ENCODE data around the gene LRRC8D.

The LRRC8D gene

DNA sequence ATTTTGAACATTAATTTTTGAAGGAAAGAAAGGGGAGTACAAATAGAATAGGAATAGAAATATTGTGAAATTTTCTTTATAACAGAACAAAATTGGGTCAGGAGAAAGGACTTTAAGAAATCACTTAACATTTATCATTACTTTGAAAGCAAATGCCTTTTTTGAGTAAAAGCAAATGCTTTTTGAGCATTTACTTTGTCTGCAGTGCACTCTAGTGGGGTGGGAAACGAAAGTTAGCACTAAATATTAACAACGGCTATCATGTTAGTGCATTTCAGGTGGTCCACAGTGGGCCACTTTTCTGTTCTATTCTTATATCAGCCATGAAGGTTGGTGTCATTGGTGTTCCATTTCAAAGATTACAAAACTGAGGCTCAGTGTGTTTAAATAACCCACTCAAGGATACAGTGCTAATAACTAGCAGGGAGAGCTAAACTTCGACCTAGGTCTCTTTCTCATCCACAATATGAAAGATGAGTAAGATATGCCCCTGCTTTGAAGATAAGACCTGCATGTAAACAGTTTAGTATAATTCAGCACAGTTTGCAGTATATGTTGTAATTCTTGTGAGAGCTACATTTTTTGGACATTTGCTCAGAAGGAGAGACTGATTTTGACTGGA, 13.4 kb downstream of the LRRC8D start:
- no peak for DNase-seq

DNA sequence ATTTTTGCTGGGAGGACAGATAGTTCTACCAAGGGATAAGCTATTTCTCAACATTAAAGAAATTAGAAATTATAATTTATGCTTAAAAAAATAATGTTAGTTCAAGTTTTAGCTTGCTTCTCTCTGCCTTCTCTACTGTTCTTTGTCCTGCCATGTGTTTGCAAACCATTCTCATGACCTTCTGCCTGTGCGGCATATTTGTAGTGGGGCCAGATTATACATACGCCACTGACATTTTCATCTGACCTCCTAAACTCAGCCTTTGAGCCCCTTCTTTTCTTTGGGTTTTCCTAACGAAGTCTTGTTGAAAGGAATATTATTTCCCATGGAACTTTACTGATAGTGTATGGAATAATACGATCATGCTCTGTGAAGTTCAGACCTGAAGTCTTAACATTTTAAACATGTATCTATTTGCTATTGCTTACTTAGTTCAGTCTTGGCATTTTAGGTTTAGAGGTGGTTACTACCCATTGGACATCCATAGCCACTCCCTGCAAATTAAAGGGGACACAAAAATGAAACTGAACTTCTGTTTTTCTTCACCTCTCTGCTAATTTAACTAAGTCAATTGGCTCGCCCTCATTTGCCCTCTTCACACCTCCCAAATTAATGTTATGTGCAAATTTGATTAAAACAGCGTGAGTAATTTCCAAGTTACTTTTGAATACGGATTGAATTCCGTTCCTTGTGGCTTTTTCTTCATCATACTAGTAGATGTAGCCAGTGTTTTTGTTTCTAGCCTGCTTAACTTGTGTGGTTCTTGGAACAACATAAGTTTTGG, 15.6 kb downstream of the LRRC8D start:
- DNase-seq = no peak

DNA sequence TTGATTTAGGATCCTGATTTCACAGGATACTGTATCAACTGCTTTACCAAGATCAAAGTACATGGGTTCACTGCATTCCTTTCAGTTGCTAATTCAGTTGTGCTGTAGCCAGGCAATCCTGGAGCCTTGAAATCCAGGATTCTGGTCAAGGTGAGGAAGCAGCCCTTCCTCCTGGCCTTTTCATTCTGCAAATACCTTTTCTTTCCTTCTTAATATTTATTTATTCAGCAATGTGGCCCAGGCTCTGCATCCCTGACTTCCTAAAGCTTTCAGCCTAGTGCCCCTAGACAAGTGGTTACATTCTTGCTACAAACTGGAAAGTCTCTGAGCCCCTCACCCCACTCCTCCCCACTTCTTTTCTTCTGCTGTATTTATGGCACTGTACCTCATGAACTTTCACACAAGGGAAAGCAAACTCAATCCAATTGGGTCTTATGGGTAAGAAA, 16.2 kb downstream of the LRRC8D start:
- DNase-seq = no peak

DNA sequence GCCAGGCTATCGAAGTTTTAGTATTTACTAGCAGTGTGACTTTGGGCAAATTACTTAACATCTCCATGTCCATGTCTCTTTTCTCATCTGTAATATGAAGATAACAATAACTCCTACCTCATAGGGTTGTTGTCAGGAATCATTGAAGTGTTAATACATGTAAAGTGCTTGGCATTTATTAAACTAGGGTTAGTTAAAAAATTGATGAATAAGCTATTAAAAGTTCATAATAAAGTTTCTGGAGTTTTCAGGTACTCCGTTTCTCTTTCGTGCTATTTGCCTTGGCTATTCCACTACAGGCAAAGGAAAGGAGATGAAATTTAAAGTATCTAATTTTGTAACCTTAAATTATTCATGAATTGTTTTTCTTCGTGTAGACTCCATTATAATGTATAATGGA, 16.7 kb downstream of the LRRC8D start:
- DNase-seq = no peak

DNA sequence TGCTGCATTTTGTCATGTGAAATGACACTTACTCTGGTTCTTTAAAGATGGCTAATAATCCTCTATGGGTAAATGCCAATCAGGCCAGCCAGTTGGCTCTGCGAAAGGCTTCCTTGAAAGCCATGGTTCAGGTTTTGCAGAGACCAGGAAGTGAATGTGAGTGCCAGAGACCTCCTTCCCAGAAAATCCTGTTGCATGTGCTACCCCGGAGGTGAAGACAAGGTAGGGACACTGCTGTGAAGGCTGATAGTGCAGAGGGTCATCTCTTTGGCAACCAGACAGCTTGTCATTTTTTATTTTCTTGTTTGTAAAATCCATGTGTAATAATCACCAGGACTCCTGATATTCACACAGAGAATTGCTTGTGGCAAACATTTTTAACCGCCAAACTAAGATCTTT, 18.7 kb downstream of the LRRC8D start:
- no peak for DNase-seq

DNA sequence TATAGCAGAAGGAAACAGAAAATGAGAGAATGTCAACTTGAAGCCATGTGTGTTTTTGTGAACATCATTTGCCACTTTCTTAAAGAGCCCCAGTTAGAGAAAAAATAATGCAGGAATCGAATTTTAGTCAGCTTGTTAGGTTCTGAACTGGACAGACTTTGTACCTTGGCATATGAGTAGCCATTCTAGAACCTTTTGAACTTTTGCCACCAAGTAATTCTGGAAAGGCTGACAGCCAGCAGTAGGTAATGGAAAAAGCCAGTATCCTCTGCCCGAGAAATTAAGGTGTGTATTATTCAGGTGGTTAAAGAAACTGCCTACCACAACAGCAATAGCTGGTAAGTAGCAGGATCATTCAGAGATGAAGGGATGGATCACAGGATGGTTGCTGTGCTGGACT, 20.7 kb downstream of the LRRC8D start:
- DNase-seq = no peak

DNA sequence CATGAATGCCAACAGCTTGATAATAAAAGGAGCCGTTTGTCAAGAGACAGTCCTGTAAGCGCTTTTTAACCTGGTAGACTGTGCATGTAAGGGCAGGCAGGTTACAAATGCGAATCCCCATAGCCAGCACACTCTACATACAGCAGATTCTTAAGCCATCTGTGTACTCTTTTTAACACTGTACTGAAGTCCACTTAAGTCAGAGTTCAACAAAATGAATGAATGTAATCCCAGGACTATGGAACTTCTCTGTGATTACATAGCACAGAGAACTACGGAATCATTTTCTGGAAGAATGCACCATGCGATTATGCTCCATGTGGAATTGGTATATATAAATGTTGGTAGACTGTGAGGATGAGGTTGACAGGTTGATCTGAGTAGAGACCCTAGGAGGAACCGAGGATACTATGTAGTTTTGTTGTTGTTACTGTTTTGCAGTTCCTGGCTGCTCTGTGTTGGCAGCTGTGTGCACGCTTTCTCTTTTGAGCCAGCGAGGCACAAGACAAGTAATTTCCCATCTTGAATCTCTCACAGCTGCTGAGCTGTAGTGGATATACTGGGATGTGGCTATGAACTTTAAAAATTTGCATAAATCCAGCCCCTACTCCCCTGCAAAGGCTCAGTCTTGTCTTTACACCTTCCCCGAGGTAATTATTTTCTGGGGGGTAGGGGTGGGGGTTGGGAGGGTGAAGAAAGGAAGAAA, 21.9 kb downstream of the LRRC8D start:
- peak; percentile 27 for DNase-seq

DNA sequence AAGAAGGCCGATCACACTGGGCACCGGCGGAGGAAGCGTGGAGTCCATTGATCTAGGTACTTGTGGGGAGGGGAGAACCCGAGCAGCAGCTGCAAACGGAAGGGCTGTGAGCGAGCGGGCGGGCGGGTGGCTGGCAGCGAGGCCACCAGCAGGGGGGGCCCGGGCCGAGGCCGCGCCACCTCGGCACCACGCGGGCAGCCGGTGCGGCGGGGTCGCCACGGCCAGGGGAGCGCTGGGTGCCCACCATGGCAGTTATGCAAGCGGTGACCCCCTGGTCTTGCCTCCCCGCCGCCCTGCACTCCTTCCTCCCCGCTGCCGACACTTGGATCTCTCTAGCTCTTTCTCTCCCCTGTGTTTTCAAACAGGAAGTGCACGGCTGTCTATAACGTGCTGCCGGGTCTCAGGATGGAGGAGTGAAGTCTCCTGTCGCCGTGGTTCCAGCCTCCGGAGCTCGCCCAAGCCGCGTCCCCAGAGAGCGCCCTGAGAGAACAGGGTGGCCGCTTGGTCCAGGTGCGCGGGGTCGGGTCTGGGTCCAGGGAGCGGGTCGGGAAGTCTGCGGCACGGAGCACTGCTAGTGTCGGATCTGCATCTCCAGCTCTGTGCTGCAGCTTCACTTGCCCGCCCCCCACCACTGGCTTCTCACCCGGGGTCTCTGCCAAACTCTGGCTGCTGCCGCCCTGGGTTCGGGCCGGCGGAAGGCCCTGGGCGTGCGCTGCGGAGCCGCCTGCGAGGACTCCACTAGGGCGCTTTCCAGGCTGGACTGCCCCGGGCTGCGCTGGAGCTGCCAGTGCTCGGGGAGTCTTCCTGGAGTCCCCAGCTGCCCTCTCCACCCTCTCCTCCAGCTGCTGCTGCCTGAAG, 22.7 kb downstream of the LRRC8D start:
- peak; percentile 27 for DNase-seq

DNA sequence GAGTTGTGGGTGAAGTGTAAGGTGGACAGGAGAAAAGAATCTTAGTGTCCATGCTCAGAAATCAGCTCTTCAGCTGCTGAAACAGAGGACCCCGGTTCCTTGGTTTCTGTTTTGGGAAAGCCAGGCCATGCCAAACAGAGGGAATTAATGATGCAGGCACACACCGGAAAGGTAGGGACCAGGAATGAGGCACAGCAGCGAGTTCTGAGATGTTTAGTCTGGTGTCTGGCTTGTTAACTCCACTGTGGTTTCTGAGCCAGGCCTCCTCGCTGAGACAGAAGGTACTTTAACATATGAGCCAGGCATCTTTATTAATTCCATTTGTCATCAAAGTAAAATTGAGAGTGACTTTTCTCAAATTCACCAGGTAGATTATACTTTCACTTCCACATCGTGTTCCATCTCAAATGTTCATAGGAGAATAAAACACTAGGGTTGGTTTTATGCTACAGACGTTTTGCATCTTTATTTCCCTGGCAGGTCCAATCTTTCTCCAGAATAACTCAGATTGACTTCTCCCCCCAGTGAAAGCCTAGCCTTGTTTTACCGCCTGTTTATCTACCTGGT, 23.5 kb downstream of the LRRC8D start:
- no peak for DNase-seq

DNA sequence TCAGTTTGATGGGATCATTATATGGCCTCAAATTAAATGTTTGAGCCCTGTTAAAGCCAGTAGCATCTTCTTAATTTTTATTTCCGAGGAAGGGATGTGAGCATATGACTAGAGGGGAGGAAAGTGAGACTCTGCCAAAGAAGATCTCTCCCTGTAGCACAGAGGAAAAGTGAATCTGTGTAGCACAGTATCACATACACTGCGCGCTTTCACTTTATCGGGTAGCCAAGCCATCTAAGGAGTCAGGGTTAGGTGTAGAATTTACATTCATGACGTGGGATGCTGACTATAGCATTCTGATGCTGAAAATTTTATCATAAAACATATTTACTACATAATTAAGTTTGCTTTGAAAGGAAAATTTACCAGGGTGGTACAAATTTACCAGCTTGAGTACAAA, 24.0 kb downstream of the LRRC8D start:
- DNase-seq = no peak

DNA sequence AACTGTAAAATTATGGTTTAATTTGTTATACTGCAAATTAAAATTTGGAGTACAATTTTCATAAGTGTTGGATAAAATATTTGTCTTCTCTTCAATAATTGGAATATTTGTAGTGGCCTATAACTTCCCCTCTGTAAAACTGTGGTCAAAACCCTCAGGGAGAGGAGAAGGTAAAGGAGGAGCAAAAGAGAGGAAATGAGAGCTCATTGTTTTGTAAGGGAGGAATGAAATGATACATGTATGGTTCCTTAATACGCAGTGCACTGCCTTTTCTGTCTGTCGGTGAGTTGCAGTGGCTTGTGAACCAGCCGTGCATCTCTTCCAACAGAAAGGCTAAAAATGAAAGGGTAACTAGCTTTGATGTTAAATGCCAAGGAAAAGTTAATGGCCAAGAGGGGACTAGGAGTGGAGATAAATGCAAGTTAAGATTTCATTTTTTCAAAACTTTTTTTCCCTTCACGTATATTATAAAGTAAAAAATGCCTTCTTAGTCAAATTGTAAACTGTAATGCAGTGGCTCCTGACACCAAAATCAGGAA, 26.4 kb downstream of the LRRC8D start:
- DNase-seq = no peak

DNA sequence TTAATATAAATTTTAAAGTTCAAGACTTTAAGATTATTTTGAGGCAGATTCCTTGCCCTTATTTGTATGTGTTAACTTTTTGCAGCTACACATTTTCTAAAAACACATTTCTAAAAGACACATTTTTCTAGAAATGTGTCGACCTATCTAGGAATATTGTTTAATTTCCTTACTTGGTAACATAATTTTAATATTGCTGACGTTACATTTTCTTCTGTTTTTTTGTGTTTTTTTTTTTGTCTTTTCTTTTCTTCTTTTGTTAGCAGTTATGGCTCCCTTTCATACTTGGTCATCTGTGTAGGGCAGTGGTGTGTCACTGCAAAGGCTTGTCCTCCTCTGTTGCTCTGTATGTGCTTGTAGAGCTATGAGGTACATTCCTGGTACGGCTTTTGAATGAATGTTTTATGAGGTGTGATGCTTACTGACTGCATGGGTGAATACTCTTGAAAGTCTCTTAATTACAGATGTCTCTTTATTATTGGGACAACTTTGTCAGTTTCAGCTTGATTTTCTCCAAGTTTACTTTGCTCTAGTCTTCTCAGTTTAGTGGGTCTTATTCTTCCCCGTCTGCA, 30.1 kb downstream of the LRRC8D start:
- no peak for DNase-seq

DNA sequence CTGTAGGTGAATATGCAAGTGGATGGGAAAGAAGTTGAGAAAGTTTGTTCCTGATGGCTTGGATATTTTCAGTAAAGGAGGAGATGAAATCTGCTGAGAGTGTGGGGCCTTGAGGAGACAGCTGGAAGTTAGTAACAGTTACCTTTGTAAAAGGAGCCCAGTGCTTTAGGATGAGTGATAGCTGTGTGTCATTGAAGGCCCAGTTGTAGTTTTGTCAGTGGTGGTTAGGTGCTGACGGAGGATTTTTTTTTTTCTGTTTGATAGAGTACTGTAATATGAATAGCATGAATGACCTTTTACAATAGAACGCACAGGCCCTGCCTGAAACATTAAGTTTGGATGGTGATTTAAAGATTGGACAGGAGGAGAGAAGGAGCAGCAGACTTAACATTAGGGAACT, 33.3 kb downstream of the LRRC8D start:
- DNase-seq = no peak

DNA sequence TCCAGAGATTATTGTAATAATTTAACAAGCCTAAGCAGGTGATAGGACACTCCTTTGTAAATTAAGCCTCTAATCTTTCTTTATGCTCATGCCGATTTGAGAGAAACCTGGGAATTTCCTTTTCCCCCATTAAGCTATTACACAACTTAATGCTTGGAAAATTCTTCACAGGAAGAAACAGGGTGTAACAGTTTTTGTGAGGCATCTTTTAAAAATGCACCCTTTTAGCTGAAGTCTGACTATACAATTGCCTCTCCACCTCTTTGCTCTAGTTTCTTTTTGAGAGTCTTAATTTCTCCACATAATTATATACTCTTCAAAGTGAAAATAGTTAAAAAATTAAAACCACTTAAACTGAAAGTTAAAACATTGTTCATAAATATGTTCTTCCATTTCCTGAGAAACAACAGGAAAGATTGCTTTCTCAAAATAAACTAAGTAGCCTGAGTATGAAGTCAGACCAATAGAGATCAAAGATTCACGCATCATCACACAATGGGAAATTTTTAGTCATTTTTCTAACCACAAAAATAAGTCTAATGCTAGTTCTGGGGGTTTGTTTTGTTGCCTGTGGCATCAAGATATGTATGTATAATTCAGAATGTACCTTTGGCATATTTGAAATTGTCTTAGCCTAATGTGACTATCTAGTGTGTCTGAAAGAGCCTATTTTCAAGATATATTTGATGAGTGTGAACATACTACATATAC, 34.7 kb downstream of the LRRC8D start:
- DNase-seq = no peak

DNA sequence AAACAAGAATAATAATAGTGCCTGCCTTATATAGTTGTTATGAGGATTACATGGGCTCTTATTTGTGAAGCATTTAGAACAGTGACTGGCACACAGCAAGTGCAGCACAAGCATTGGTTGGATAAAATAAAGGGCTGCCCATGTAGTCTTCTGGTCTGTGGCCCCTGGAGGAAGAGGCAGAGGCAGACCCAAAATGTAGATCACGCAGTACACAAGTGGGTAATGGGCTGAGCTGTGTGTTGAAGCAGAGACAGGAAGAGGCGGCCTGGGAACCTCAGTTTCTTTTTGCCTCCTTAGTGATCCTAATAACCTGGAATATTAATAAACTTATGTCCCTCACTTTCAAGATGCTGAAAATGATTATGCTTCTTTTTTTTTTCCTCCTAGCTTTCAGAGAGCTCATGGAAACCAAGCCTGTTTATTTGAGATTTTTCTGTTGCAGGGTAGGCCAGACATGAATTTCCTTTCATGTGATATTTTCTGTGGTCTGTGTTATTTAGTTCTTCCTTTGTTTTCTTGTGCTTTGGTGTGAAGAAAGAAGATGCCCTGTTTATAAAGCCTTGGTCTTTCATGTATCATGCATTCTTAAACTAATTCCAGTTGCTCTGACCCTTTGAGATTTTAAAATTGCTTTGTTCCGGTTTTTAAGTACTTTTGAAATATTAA, 42.5 kb downstream of the LRRC8D start:
- DNase-seq = no peak

DNA sequence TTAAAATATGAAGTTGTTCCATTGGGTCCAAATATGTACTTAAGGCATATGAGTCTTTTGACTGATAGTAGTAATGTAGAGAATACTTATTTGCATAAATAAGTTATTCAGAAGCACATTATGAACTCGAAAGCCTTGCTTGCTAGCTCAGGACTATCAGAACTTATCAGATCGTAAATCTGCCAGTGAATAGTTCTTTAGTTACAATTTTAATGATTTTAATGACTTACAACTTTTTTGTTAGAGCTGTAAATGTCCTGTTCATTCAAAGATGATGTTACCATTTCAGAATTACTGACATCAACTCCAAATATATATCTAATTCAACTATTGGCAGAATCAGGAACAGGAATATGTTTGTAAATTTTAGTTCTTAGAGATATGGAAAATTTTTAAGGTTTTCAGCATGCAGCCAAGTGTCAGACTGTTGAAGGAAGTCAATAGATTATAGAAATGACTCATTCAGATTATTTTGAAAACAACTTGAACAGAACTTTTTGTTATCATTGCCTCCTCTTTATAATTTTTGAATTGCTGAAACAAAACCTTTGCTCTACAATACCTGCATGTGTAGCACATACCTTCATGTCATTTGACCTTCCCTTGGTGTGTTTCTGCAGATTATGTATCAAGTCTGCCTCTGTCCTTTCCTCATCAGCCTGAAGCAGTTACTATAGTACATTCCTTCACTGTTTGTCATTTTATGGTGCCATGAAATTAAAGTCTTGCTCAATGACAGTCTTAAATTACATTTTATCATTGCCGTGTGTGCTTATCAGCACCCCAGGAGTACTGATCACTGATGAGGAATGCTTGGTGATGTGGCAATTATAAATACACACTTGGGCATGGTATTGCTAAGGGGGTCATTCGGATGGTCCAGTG, 44.9 kb downstream of the LRRC8D start:
- DNase-seq = no peak

DNA sequence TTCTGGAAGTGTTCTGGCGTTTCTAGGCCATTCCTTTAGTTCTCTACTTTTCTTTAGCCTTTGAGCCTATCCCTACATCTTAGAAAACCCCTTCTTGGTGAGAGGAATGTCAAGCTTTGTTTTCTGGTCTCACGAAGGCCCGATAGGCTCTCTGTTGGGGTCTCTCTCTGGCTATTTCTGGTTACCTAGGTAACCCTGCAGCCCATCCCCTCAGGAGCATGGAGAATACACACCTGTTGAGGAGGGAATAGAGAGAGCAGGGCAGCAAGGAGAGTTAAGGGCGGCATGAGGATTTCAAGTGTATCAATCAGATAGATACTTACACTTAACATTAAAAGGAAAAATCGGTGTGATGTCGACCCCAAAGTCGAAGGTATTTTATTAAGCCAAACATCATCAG, 45.7 kb downstream of the LRRC8D start:
- DNase-seq = no peak

DNA sequence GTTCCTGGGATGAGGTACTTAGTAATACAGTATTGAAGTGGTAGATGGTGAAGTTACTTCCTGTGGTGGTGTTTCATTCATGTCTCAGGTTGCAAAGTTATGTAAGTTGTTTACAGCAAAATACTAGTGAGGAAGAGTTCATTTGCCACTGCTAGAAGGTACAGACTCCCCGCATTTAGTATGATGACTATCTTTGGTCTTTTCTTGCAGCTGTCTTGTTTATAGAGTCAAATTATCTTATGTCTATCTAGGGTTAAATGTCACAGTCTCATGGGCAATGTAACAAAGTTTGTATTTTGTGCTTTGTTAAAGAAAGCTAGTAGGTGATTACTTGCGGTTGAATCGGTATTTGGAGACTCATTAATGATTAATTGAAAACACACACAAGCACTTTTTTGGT, 50.2 kb downstream of the LRRC8D start:
- DNase-seq = no peak

DNA sequence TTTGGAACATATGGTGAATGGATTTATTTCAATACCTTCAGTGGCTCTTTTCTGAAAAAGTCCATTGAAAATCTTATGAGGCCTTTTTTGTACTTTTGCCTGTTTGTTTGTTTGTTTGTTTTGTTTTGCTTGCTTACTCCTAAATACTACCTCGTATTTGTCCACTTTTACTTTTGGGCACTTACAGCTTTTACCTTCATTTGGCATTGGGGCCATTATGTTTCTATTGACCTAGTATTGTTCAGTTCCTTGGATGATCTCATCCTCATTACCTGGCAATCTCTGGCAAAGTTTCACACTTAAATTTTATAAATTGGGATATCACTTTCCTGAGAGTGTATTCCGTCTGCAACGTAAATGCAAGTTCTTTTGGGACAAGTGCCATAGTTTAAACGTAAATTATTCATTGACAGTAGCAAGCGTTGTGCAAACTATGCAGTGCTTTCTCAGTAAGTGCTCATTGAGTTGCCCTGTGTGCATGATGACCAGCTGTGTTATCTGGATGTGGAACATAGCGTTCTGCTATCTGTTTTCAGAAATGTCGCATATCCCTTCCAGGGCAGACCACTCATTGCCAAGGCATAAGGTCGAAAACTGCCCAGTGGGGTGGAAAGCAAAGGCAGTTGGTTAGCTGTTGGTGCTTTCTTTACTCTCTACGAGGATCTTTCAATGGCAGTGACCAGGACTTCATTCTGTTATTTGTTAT, 51.1 kb downstream of the LRRC8D start:
- DNase-seq = no peak
